Activated CD8-positive, alpha-beta T cell treated with anti-CD3 and anti-CD28 coated beads for 36 hours (primary cell): Measurements from ENCODE around the gene UBE2C. TPM values are rescaled to one million over a fixed set of nuclear protein-coding genes. Genes with fewer than 3 reads are reported as not detected.

Source experiments
- ATAC-seq: fragments of 200-7000 bp; cut with Tn5 transposase; one replicate; pipeline ENCODE4 v1.10.0; 2021; ENCODE audit warnings: mild to moderate bottlenecking, moderate library complexity
- CTCF ChIA-PET: fragments of 350-600 bp; sonication (Branson Sonifier 250); formaldehyde crosslinking; loops from one replicate; lab custom pipeline; 2021; ENCODE audit warnings: antibody characterized with exemption; lab: Charles Lee
- POLR2A ChIA-PET: fragments of 350-600 bp; sonication (Branson Sonifier 250); formaldehyde crosslinking; loops from one replicate; lab custom pipeline; 2021; ENCODE audit warnings: antibody characterized with exemption; lab: Charles Lee
- DNase-seq: peaks from one replicate; pipeline ENCODE4 v3.0.0-alpha.2; 2020
- H3K27ac Mint-ChIP-seq: one replicate; pipeline ENCODE4 v1.8.0; 2021; ENCODE audit warnings: mild to moderate bottlenecking, mixed read lengths
- H3K27me3 Mint-ChIP-seq: one replicate; pipeline ENCODE4 v1.8.0; 2021; ENCODE audit warnings: mixed read lengths
- H3K36me3 Mint-ChIP-seq: one replicate; pipeline ENCODE4 v1.8.0; 2021; ENCODE audit warnings: low read depth, mixed read lengths
- H3K4me1 Mint-ChIP-seq: one replicate; pipeline ENCODE4 v1.8.0; 2021; ENCODE audit warnings: low read depth, mixed read lengths
- H3K4me3 Mint-ChIP-seq: one replicate; pipeline ENCODE4 v1.8.0; 2021; ENCODE audit warnings: mild to moderate bottlenecking, moderate library complexity, mixed read lengths
- H3K9me3 Mint-ChIP-seq: one replicate; pipeline ENCODE4 v1.8.0; 2021; ENCODE audit warnings: mixed read lengths
- CTCF ChIP-seq: fragments of 200-600 bp; IDR thresholded peaks from one replicate; pipeline ENCODE4 v1.8.0; 2022; ENCODE audit warnings: antibody characterized with exemption, mild to moderate bottlenecking
- intact Hi-C: fragments of 100-400 bp; cut with micrococcal nuclease; formaldehyde crosslinking; loops from one replicate; pipeline ENCODE4 v1.10.0; 2022
- total RNA-seq, 2 experiments: library from RNA; stranded (reverse); gene quantifications; one replicate each; pipeline ENCODE4 v1.2.3, GENCODE V29; 2021

The UBE2C gene
- total RNA-seq, 2 experiments from 2014 or later = 149 to 151 TPM

GRCh38 chr20:45863543-45864470 lies 51.4 kb downstream of the UBE2C start:
- TF ChIP-seq CTCF = no peak
- H3K9me3 Mint-ChIP-seq = no peaks in the 10 kb centered on the region
- intact Hi-C loops = no loop called here
- peaks cover 11% of the 10 kb centered on the region for H3K4me1 Mint-ChIP-seq
- ChIA-PET CTCF (interaction anchor here (1.0 to 1.4 kb wide), 2 partner anchors 16 to 64 kb away, joined by 3 to 5 read pairs; no protein-coding TSS in a partner anchor), POLR2A (interaction anchor here (0.6 to 1.6 kb wide), 4 partner anchors 17 to 72 kb away, joined by 3 to 5 read pairs (median 4); partner anchors contain the start of genes CTSA, DNTTIP1, NEURL2 and WFDC3)
- peaks cover 2% of the 10 kb centered on the region for H3K36me3 Mint-ChIP-seq
- no peaks in the 10 kb centered on the region for H3K27me3 Mint-ChIP-seq
- no peak overlapping the region for H3K4me3 Mint-ChIP-seq
- no peak for ATAC-seq
- DNase-seq = no peak
- no peak overlapping the region for H3K27ac Mint-ChIP-seq

GRCh38 chr20:45866454-45866853 lies 54.0 kb downstream of the UBE2C start:
- POLR2A ChIA-PET = no interaction called here
- no peaks in the 10 kb centered on the region for H3K9me3 Mint-ChIP-seq

More at GRCh38 chr20:45866454-45866853, 54.0 kb downstream of the UBE2C start:
- intact Hi-C loops = no loop called here
- Mint-ChIP-seq H3K4me1 (no peaks in the 10 kb centered on the region), H3K4me3 (no peak overlapping the region), H3K36me3 (no peaks in the 10 kb centered on the region), H3K27ac (no peak overlapping the region), H3K27me3 (no peaks in the 10 kb centered on the region)
- DNase-seq = no peak
- no peak for TF ChIP-seq CTCF
- CTCF ChIA-PET = interaction anchor here (0.7 to 2.3 kb wide), 2 partner anchors 10 to 25 kb away, joined by 3 to 7 read pairs; partner anchors contain the start of genes ACOT8, CTSA and ZSWIM3
- no peak for ATAC-seq

Other genes starting within 250 kb of the UBE2C start
- gene WFDC8, start 233.4 kb upstream of the UBE2C start, total RNA-seq = not detected
- gene WFDC10A, start 182.9 kb upstream of the UBE2C start, total RNA-seq = not detected
- not detected for gene WFDC9, start 181.4 kb upstream of the UBE2C start, total RNA-seq
- not detected for gene WFDC11, start 142.4 kb upstream of the UBE2C start, total RNA-seq
- not detected for gene WFDC13, start 110.6 kb upstream of the UBE2C start, total RNA-seq
- gene WFDC10B, start 107.6 kb upstream of the UBE2C start, total RNA-seq = not detected
- not detected for gene SPINT4, start 90.3 kb upstream of the UBE2C start, total RNA-seq
- gene WFDC3, start 20.8 kb upstream of the UBE2C start, total RNA-seq = under 1 TPM in 1 of 2 experiments, not detected in 1; 0.54 TPM
- 10 to 100 TPM; 25.3 to 27.1 TPM for gene DNTTIP1, start 20.7 kb upstream of the UBE2C start, total RNA-seq
- gene TNNC2, start 14.7 kb downstream of the UBE2C start, total RNA-seq = not detected
- 1 to 10 TPM; 1.4 to 1.7 TPM for gene SNX21, start 21.2 kb downstream of the UBE2C start, total RNA-seq
- gene ACOT8, start 44.7 kb downstream of the UBE2C start, total RNA-seq = 10 to 100 TPM; 18.5 to 21.2 TPM
- 1 to 10 TPM; 3.5 to 3.6 TPM for gene ZSWIM3, start 45.0 kb downstream of the UBE2C start, total RNA-seq
- 1 to 10 TPM; 8.2 to 9.1 TPM for gene ZSWIM1, start 68.6 kb downstream of the UBE2C start, total RNA-seq
- gene SPATA25, start 75.0 kb downstream of the UBE2C start, total RNA-seq = under 1 TPM; 0.58 to 0.74 TPM
- 1 to 10 TPM; 2.4 to 2.9 TPM for gene NEURL2, start 78.6 kb downstream of the UBE2C start, total RNA-seq
- gene CTSA, start 78.7 kb downstream of the UBE2C start, total RNA-seq = 10 to 100 TPM; 34.5 to 40.2 TPM
- gene PLTP, start 99.5 kb downstream of the UBE2C start, total RNA-seq = 1 to 10 TPM; 7.4 to 8.6 TPM
- gene PCIF1, start 122.0 kb downstream of the UBE2C start, total RNA-seq = 10 to 100 TPM; 27.8 to 29.5 TPM
- 10 to 100 TPM; 27.0 to 28.8 TPM for gene ZNF335, start 159.6 kb downstream of the UBE2C start, total RNA-seq
- gene MMP9, start 196.3 kb downstream of the UBE2C start, total RNA-seq = under 1 TPM in 1 of 2 experiments, not detected in 1; 0.11 TPM
- under 1 TPM in 1 of 2 experiments, not detected in 1; 0.43 TPM for gene SLC12A5, start 216.6 kb downstream of the UBE2C start, total RNA-seq